ENCODE measurements around the gene SDCCAG8. TPM values are rescaled to one million over a fixed set of nuclear protein-coding genes. Genes with fewer than 3 reads are reported as not detected.

SDCCAG8 gene
- polyA plus RNA-seq, 1 experiment, result 34.1 TPM

DNA sequence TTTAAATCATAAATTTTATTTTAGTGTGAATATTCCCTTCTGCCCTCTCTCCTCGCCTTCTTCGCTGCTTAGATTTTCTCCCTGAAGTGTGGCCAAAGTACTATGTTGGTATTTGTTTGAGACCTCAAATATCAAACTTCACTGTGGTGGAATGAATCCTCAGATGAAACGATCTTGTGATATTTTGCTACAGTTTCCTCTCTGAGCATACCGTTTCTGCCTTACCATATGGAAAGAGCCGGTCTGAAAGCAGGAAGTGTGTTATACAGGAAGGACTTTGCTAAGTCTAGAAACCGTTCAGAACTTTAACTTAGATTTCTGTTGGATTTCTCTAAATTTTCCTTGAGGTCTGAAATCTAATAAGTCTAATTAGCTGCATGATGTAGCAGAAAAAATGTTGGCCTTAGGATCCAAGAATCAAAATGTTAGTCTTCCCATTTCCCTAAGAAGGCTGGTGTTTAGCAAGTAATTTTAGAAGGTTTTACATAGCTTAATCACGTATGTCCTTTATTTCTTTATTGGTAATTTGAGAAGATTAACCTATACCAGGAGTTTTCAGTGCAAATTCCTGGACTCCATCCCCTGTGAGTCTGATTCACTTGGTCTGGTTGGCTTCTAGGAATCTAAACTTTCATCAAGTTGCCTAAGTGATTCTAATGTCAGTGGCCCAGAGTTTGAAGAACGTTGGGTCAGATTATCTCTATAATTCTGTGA is 30.7 kb downstream of the SDCCAG8 start:
- TF ChIP-seq, protein P1, sequence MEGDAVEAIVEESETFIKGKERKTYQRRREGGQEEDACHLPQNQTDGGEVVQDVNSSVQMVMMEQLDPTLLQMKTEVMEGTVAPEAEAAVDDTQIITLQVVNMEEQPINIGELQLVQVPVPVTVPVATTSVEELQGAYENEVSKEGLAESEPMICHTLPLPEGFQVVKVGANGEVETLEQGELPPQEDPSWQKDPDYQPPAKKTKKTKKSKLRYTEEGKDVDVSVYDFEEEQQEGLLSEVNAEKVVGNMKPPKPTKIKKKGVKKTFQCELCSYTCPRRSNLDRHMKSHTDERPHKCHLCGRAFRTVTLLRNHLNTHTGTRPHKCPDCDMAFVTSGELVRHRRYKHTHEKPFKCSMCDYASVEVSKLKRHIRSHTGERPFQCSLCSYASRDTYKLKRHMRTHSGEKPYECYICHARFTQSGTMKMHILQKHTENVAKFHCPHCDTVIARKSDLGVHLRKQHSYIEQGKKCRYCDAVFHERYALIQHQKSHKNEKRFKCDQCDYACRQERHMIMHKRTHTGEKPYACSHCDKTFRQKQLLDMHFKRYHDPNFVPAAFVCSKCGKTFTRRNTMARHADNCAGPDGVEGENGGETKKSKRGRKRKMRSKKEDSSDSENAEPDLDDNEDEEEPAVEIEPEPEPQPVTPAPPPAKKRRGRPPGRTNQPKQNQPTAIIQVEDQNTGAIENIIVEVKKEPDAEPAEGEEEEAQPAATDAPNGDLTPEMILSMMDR (IDR thresholded peaks at IDR 0.05; ENCODE audit: low read depth, low read length), result no peak
- no peaks in the 10 kb centered on the region; the same call in 1 of the 2 replicates for H3K9me3 ChIP-seq (ENCODE audit: control insufficient read depth, insufficient read depth, low read length)
- H3K4me3 ChIP-seq (ENCODE audit: low read depth, low read length), result no peak overlapping the region
- no peaks in the 10 kb centered on the region for H3K27me3 ChIP-seq (ENCODE audit: control insufficient read depth, insufficient read depth, low read length)
- no peak for DNase-seq (ENCODE audit: low read depth, low spot score)
- CTCF ChIA-PET, result no interaction called here
- peak overlapping the region; percentile 32 for H3K27ac ChIP-seq (ENCODE audit: low read depth, low read length)
- POLR2A ChIA-PET, result interaction anchor here (0.7 to 1.9 kb wide), 3 partner anchors 18 to 31 kb away, joined by 3 to 4 read pairs (median 4); partner anchors contain the start of genes CEP170 and SDCCAG8

DNA sequence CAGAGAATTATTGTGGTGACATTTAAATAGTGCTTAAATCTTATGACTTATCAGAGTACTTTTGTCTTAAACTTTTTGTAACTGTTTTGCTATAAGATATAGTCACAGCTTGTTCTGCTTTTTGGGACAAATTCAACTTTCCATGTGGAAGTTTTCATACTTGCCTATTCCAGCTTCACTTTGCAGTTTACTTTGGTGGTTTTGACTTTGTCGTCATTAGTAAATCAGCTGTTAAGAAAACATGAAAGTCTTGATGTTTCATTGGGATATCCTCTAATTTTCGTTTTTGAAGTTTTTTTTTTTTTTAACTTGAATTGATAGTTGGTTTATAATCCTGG is 31.3 kb downstream of the SDCCAG8 start:
- no peak overlapping the region for H3K4me3 ChIP-seq (ENCODE audit: low read depth, low read length)
- TF ChIP-seq, protein P1 (IDR thresholded peaks at IDR 0.05; ENCODE audit: low read depth, low read length), result no peak
- DNase-seq (ENCODE audit: low read depth, low spot score), result no peak
- no peaks in the 10 kb centered on the region for H3K27me3 ChIP-seq (ENCODE audit: control insufficient read depth, insufficient read depth, low read length)
- ChIA-PET CTCF (no interaction called here), POLR2A (interaction anchor here (0.7 to 1.0 kb wide), 2 partner anchors 18 to 32 kb away, joined by 3 to 4 read pairs; partner anchors contain the start of genes CEP170 and SDCCAG8)
- H3K9me3 ChIP-seq (ENCODE audit: control insufficient read depth, insufficient read depth, low read length), result no peaks in the 10 kb centered on the region; the same call in 1 of the 2 replicates
- H3K27ac ChIP-seq (ENCODE audit: low read depth, low read length), result no peak overlapping the region

DNA sequence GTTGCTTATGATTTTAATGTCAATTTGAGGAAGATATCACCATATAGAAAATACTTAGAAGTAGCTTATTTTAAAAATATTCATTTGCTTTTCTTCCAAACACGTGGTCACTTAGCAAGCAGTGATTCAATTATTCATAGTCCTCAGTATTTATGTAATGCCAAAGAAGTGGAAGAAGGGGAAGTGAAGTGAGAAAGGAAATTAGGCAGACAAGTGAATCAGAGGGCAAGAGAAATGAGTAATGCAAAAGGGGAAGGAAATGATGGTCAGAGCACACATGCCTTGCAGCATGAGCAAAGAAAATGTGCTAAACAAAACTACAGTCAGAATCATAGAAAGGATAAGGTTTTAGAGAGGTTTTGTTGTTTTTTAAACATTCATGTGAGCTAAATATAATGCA is 31.8 kb downstream of the SDCCAG8 start:
- TF ChIP-seq, protein P1 (IDR thresholded peaks at IDR 0.05; ENCODE audit: low read depth, low read length), result no peak
- DNase-seq (ENCODE audit: low read depth, low spot score), result peak; percentile 37
- H3K4me3 ChIP-seq (ENCODE audit: low read depth, low read length), result no peak overlapping the region
- H3K27me3 ChIP-seq (ENCODE audit: control insufficient read depth, insufficient read depth, low read length), result no peaks in the 10 kb centered on the region
- POLR2A ChIA-PET, result interaction anchor here (1.0 kb wide), 1 partner anchor 33 kb away, joined by 4 read pairs; the partner anchor contains the start of genes CEP170 and SDCCAG8
- no peak overlapping the region for H3K27ac ChIP-seq (ENCODE audit: low read depth, low read length)
- CTCF ChIA-PET, result interaction anchor here (0.7 kb wide), 1 partner anchor 10 kb away, joined by 4 read pairs; no protein-coding TSS in a partner anchor
- no peaks in the 10 kb centered on the region; the same call in 1 of the 2 replicates for H3K9me3 ChIP-seq (ENCODE audit: control insufficient read depth, insufficient read depth, low read length)

DNA sequence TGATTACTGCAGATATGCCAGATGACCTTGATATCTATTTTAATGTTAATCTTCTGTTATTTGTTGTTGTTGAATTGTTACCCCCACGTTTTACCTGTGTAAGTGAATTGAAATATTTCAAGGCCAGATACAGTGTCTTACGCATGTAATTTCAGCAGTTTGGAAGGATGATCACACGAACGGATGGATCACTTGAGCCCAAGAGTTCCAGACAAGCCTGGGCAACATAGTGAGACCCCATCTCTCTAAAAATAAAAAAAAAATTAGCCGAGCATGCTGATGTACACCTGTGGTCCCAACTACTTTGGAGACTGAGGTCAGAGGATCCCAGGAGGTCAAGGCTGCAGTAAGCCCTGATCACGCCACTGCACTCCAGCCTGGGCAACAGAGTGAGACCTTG is 32.2 kb downstream of the SDCCAG8 start:
- TF ChIP-seq, protein P1 (IDR thresholded peaks at IDR 0.05; ENCODE audit: low read depth, low read length), result no peak
- DNase-seq (ENCODE audit: low read depth, low spot score), result no peak
- no peak overlapping the region for H3K27ac ChIP-seq (ENCODE audit: low read depth, low read length)
- H3K4me3 ChIP-seq (ENCODE audit: low read depth, low read length), result no peak overlapping the region
- no peaks in the 10 kb centered on the region for H3K27me3 ChIP-seq (ENCODE audit: control insufficient read depth, insufficient read depth, low read length)
- H3K9me3 ChIP-seq (ENCODE audit: control insufficient read depth, insufficient read depth, low read length), result no peaks in the 10 kb centered on the region
- CTCF ChIA-PET, result interaction anchor here (0.6 to 0.7 kb wide), 2 partner anchors 10 to 1312 kb away, joined by 3 to 4 read pairs; no protein-coding TSS in a partner anchor
- POLR2A ChIA-PET, result no interaction called here

- H3K27ac ChIP-seq (ENCODE audit: low read depth, low read length), result no peak overlapping the region
- no peak for DNase-seq (ENCODE audit: low read depth, low spot score)
- peaks cover 2% of the 10 kb centered on the region; the same call in 1 of the 2 replicates for H3K9me3 ChIP-seq (ENCODE audit: control insufficient read depth, insufficient read depth, low read length)
- CTCF ChIA-PET, result no interaction called here
- H3K27me3 ChIP-seq (ENCODE audit: control insufficient read depth, insufficient read depth, low read length), result no peaks in the 10 kb centered on the region
- H3K4me3 ChIP-seq (ENCODE audit: low read depth, low read length), result no peak overlapping the region
- POLR2A ChIA-PET, result no interaction called here
- TF ChIP-seq, protein P1 (IDR thresholded peaks at IDR 0.05; ENCODE audit: low read depth, low read length), result no peak
These were observed 35.5 kb downstream of the SDCCAG8 start for GRCh38 chr1:243291292-243291691.
